ENCODE results near the gene SIPA1.
A peak's percentile ranks its signal among the peaks of the same experiment; 100 is the strongest.
"Not testable (repeated sequence)": the region's sequence is repeated elsewhere in the genome, so short reads cannot be mapped to it uniquely, and the experiment has no call there.

The SIPA1 gene

GRCh38 chr11:65646958-65647701, 9.2 kb downstream of the SIPA1 start:
- peak; percentile 73 for DNase-seq

GRCh38 chr11:65648997-65649493, 11.1 kb downstream of the SIPA1 start:
- DNase-seq = no peak

GRCh38 chr11:65649656-65650546, 12.0 kb downstream of the SIPA1 start:
- no peak for DNase-seq

- no peak for DNase-seq
These were observed 12.8 kb downstream of the SIPA1 start for GRCh38 chr11:65650547-65651338.

- no peak for DNase-seq
These were observed 13.4 kb downstream of the SIPA1 start for GRCh38 chr11:65651339-65651588.

GRCh38 chr11:65651589-65652510, 13.9 kb downstream of the SIPA1 start:
- DNase-seq = peak; percentile 26

GRCh38 chr11:65652511-65653228, 14.8 kb downstream of the SIPA1 start:
- peak; percentile 95 for DNase-seq

- peak; percentile 34 for DNase-seq
These were observed 15.6 kb downstream of the SIPA1 start for GRCh38 chr11:65653229-65654225.

- DNase-seq = no peak
These were observed 16.8 kb downstream of the SIPA1 start for GRCh38 chr11:65654375-65655349.

GRCh38 chr11:65655570-65656332, 17.9 kb downstream of the SIPA1 start:
- DNase-seq = no peak

GRCh38 chr11:65657426-65657825, 19.5 kb downstream of the SIPA1 start:
- no peak for DNase-seq

- DNase-seq = no peak
These were observed 20.5 kb downstream of the SIPA1 start for GRCh38 chr11:65658174-65659021.

- no peak for DNase-seq
These were observed 22.1 kb downstream of the SIPA1 start for GRCh38 chr11:65660038-65660437.

- DNase-seq = not testable (repeated sequence)
These were observed 23.0 kb downstream of the SIPA1 start for GRCh38 chr11:65660908-65661307.

GRCh38 chr11:65661599-65662246, 23.8 kb downstream of the SIPA1 start:
- DNase-seq = no peak

GRCh38 chr11:65662247-65662798, 24.4 kb downstream of the SIPA1 start:
- no peak for DNase-seq

Measured in NCI-H69 (cell line).